ENCODE results near the gene ZMIZ1. TPM values are rescaled to one million over a fixed set of nuclear protein-coding genes. Genes with fewer than 3 reads are reported as not detected.
A peak's percentile ranks its signal among the peaks of the same experiment; 100 is the strongest.

Gene ZMIZ1
- polyA plus RNA-seq, 3 donors = 3.3 to 64.6 (median 8.9) TPM

- peak overlapping the region in 1 of 7 donors; percentile 10 for H3K27ac Mint-ChIP-seq
- TF ChIP-seq CTCF (IDR thresholded peaks at IDR 0.05) = no peak
- Histone ChIP-seq H3K9me3 (replicated peaks in 1 of 2; ENCODE audit: control insufficient read depth in 1 of 2, insufficient read depth in 1 of 2, low read length in 2 of 2) (no peaks in the 10 kb centered on the region), H3K4me3 (replicated peaks in 1 of 3; ENCODE audit: low read depth in 2 of 3, low read length in 3 of 3) (no peak overlapping the region), H2AFZ (ENCODE audit: insufficient read depth, low read depth, low read length, poor library complexity, severe bottlenecking) (no peak overlapping the region), H3K27me3 (ENCODE audit: control insufficient read depth in 2 of 2, insufficient read depth in 2 of 2, low read length in 2 of 2) (no peaks in the 10 kb centered on the region), H4K20me1 (ENCODE audit: insufficient read depth, low read length) (peaks cover 89% of the 10 kb centered on the region), H3K9ac (ENCODE audit: insufficient read depth, low read length, poor library complexity, severe bottlenecking) (no peak overlapping the region), H3K4me2 (replicated peaks; ENCODE audit: extremely low read depth, low read length, poor library complexity, severe bottlenecking) (no peak overlapping the region), H3K36me3 (replicated peaks in 1 of 2; ENCODE audit: control insufficient read depth in 1 of 2, insufficient read depth in 2 of 2, low read length in 2 of 2) (peaks cover 33 to 45% of the 10 kb centered on the region in 2 donors), H3K79me2 (ENCODE audit: insufficient read depth, low read length) (peaks cover 46% of the 10 kb centered on the region), H3K27ac (ENCODE audit: low read depth in 1 of 2, low read length in 2 of 2) (no peak overlapping the region), H3K4me1 (ENCODE audit: control insufficient read depth in 1 of 2, insufficient read depth in 2 of 2, low read length in 2 of 2) (peaks cover 64 to 70% of the 10 kb centered on the region in 2 donors)
- no peak for DNase-seq
- intact Hi-C loops (cut with micrococcal nuclease) = loop anchor here in 1 of 2 donors (5.0 kb wide), 1 partner anchor 70 kb away; no protein-coding TSS in a partner anchor
- 90% methylated on average over 8 of the region's 13 CpGs for whole genome bisulfite sequencing (ENCODE audit: insufficient coverage)
- peaks cover 0 to 2% (median 0%) of the 10 kb centered on the region in 3 donors for H3K27me3 Mint-ChIP-seq (ENCODE audit: low read depth in 3 of 3)
- no peak overlapping the region for H3K4me3 Mint-ChIP-seq
- H3K4me1 Mint-ChIP-seq = peaks cover 84% of the 10 kb centered on the region
- peaks cover 0 to 2% (median 0%) of the 10 kb centered on the region in 7 donors for H3K9me3 Mint-ChIP-seq
- H3K36me3 Mint-ChIP-seq = peaks cover 58 to 61% of the 10 kb centered on the region in 2 donors
Observed at GRCh38 chr10:79142522-79143309, 74.0 kb downstream of the ZMIZ1 start.

DNA sequence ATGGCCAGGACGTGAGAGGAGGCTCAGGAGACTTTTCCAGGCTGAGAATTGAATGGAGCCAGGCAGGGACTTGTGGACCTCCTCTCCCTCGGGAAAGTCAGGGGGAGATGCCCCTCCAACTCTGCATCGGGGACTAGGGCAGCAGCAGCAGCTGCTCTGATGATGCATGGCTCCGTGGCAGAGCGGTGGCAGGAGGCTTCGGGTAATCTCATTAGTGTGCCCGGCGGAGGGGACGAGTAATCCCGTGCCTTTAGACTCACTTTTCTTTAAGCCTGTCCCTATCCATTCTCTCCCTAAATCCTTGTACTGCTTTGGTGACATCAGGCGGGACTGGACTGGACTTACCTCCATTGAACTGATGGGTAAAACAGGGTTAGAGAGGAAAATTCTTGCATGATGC lies 75.1 kb downstream of the ZMIZ1 start:
- intact Hi-C loops (cut with micrococcal nuclease) = loop anchor here in 1 of 2 donors (5.0 kb wide), 1 partner anchor 72 kb away; no protein-coding TSS in a partner anchor
- Mint-ChIP-seq H3K36me3 (peaks cover 55 to 61% of the 10 kb centered on the region in 2 donors), H3K4me3 (no peak overlapping the region), H3K4me1 (peaks cover 84% of the 10 kb centered on the region), H3K27ac (peak overlapping the region in 1 of 7 donors; percentile 5), H3K9me3 (peaks cover 0 to 2% (median 0%) of the 10 kb centered on the region in 7 donors), H3K27me3 (ENCODE audit: low read depth in 3 of 3) (peaks cover 0 to 2% (median 0%) of the 10 kb centered on the region in 3 donors)
- TF ChIP-seq CTCF (IDR thresholded peaks at IDR 0.05) = no peak
- Histone ChIP-seq H3K79me2 (ENCODE audit: insufficient read depth, low read length) (peaks cover 40% of the 10 kb centered on the region), H3K27ac (ENCODE audit: low read depth in 1 of 2, low read length in 2 of 2) (no peak overlapping the region), H3K4me3 (replicated peaks in 1 of 3; ENCODE audit: low read depth in 2 of 3, low read length in 3 of 3) (no peak overlapping the region), H3K4me1 (ENCODE audit: control insufficient read depth in 1 of 2, insufficient read depth in 2 of 2, low read length in 2 of 2) (peaks cover 64 to 70% of the 10 kb centered on the region in 2 donors), H3K9ac (ENCODE audit: insufficient read depth, low read length, poor library complexity, severe bottlenecking) (no peak overlapping the region), H4K20me1 (ENCODE audit: insufficient read depth, low read length) (peaks cover 78% of the 10 kb centered on the region), H3K36me3 (replicated peaks in 1 of 2; ENCODE audit: control insufficient read depth in 1 of 2, insufficient read depth in 2 of 2, low read length in 2 of 2) (peaks cover 33 to 45% of the 10 kb centered on the region in 2 donors), H3K4me2 (replicated peaks; ENCODE audit: extremely low read depth, low read length, poor library complexity, severe bottlenecking) (no peak overlapping the region), H3K27me3 (ENCODE audit: control insufficient read depth in 2 of 2, insufficient read depth in 2 of 2, low read length in 2 of 2) (no peaks in the 10 kb centered on the region), H2AFZ (ENCODE audit: insufficient read depth, low read depth, low read length, poor library complexity, severe bottlenecking) (no peak overlapping the region), H3K9me3 (replicated peaks in 1 of 2; ENCODE audit: control insufficient read depth in 1 of 2, insufficient read depth in 1 of 2, low read length in 2 of 2) (no peaks in the 10 kb centered on the region)
- WGBS (ENCODE audit: insufficient coverage) = 94% methylated on average over 10 of the region's 11 CpGs
- no peak for DNase-seq
